GM19099 (cell line): ENCODE data around the gene EPX.

Experiments
- POLR2A ChIP-seq: IDR thresholded peaks from 3 replicates; pipeline ENCODE4 v1.6.1; 2011; ENCODE audit warnings: low read depth; ENCODE audit not compliant: insufficient read length; ENCODE audit errors: extremely low read depth

The EPX gene

DNA sequence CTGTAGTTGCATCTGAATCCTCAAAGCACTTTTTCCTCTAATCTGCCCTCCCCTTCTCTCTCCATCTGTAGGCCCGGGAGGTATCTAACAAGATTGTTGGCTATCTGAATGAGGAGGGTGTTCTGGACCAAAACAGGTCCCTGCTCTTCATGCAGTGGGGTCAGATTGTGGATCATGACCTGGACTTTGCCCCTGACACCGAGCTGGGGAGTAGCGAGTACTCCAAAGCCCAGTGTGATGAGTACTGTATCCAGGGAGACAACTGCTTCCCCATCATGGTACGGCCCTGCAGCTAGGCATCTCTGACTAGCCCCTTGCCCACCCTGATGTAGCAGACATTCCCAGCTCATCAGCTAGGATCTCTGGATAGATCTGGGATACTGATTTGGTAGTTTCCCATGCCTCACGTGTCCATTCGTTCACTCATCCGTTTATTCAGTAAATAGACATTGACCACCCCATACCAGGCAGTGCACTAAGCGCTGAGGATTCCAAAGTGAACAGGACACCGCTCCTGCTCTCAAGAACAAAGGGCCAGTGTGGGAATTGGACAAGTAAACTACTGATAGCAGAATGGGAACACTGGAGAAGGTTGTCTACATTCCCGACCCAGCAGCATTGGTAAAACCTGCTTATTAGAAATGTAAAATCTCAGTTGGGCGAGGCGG is 58.0 kb downstream of the EPX start:
- no peak for TF ChIP-seq POLR2A

- TF ChIP-seq POLR2A = no peak
Measured at GRCh38 chr17:58252141-58252540, 59.6 kb downstream of the EPX start.

- TF ChIP-seq POLR2A = no peak
Measured at GRCh38 chr17:58253082-58253481, 60.6 kb downstream of the EPX start.
